Globus pallidus (tissue), 1 donor: ENCODE data around the gene GNAO1.

Experiments used
- DNase-seq: peaks from one replicate; pipeline ENCODE4 v3.0.0-alpha.2; 2015; ENCODE audit warnings: low spot score

The GNAO1 gene

DNA sequence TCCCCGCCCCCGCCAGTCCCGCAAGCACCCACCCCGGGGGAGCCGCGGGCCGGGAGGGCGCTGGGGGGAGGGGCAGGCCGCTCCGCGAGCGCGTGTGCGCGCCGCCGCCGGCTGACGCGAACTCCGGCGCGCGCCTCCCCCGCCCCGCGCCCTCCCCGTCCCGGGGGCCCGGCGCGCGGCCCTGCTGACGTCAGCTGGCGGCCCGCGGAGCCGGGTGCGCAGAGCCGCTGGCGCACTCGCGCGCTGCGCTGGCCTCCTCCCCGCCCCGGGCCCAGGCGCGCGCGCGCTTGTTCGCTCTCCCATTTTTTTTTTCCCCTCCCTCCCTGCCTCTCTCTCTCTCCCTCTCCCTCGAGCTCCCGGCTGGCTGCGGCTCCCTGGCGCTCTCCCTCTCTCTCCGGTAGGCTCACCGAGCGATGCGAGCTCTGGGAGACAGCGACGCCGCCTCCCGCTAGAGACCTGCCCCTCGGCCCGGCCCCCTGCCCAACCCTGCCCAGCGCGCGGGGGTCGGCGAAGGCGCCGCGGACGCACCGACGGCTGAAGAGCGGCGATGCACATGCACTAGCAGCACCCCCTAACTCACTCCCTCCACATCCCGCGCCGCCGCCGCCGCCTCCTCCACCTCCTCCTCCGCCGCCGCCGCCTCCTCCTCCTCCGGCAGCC is at the start of gene GNAO1:
Gene GNAO1, plus strand, starts transcription at position 334 of the 660 bp plus-strand sequence. CDS start 747 bp downstream, outside the sequence.
- DNase-seq: peak; percentile 92

DNA sequence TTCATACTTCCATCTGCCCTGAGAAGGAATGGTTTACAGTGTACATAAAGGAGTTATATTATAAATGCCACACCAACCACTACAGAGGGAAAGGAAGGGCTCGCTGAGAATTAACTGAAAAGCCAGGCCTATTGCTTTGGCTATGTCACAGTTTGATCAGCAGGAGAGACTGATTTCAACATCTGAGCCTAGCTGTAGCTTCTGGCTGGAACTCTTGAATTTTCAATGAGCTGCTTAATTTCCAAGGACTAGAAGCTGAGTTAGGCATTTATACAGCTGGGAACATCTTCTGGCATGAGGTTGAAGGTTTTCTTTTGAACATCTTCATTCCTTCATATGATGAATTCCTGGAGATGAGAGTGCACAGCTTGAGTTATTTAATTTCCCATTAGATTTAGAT is 47.6 kb upstream of the GNAO1 start:
- no peak for DNase-seq

DNA sequence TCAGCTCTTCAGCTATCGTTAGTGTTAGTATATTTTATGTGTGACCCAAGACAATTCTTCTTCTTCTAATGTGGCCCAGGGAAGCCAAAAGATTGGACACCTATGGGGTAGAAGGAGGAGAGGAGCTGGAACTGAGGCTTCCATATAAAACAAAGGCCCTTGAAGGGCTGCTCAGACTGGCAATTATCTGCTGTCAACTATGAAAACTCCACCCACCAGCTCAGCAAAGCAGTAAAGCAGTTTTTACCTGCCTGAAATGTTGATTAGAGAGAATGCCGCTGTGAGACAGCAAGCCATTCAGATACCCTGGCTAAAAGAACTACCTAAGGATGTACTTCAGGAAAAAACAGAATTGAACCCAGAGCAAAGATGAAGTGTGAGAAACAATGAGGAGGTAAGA is 45.9 kb upstream of the GNAO1 start:
- no peak for DNase-seq

DNA sequence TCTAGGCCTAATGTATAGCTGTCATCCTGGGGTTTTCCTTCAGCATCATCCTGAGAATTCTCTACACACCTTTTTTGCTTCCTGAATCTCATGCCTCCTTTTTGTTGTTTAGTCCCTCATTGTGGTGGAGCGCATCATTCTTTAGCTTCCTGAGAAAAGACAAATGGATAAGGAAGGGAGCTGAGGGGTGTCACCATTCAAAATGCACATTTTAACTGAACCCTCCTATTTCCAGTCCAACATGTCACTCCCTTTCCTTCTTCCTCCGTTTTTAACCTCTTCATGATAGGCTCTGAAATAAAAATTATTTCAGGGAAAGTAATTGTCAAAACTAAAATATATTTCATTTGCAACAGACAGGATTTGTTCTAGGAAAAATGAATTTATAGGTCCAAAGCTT is 39.7 kb upstream of the GNAO1 start:
- DNase-seq: no peak

DNA sequence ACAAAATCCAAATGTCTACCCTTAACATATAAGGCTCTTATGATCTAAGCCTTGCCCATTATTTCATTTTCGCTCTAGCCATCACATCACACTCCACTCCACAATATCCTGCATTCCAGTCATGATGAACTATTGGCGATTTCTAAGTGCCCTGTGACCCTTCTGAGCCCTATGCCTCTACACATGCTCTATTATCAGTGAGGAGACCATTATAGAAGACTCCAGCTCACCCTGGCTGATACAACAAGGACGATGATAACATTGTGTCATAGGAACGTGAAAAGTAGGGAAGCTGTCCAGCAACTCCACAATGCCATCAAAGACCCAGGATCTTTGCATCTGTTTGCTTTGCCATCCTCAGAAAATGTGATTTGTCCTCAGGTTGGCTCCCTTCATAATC is 29.6 kb upstream of the GNAO1 start:
- DNase-seq: no peak

DNA sequence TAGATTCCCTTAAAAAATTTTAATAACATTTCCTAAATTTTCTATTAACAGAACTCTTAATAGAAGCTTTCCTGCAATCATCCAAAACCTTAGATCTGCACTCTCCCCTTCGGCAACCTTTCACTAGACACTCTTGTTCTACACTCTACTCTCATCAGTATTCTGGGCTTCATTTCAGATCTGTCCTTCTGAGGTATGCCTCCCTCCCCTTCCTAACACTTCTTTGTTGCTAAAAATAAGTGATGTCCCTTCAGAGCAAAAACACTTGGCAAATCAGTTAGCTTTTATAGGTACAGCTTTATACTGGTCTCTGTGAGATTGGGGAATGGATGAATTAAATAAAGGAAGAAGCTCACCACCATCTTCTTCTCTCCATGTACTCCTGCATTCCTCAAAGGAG is 28.2 kb upstream of the GNAO1 start:
- DNase-seq: no peak

DNA sequence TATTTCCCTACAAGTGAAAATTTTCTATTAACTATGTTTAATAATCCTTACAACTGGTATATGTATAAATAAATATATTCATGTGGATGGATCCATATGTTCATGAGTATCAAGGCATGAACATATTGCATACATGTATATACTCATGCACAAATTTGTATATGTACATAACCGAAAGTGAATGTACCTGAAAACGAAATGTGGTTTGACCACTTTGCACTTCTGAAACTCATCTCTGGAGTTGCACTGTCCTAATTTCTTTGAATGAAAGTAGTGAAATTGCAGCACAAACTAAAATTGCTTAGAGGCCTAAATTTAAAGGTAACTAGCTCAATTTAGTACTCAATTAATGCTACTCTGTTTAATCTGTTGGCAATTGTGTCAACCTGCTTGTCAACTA is 27.4 kb upstream of the GNAO1 start:
- no peak for DNase-seq

DNA sequence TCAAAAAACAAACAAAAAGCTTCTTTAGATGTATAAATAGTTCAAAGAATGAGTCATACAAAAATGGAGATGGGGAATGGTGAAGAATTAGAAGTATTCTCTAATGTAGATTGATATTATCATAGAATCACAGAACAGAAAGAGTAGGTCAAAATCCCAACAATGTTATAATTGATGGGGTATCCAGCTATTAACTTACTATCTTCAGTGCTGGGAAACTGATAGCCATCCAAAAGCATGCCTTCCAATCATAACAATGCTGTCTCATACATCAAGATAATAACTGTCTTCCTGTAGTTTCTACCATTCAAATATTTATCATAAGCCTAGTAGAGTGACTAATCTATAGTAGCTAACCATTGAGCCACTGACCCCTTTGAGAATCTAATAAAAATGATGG is 26.7 kb upstream of the GNAO1 start:
- no peak for DNase-seq

DNA sequence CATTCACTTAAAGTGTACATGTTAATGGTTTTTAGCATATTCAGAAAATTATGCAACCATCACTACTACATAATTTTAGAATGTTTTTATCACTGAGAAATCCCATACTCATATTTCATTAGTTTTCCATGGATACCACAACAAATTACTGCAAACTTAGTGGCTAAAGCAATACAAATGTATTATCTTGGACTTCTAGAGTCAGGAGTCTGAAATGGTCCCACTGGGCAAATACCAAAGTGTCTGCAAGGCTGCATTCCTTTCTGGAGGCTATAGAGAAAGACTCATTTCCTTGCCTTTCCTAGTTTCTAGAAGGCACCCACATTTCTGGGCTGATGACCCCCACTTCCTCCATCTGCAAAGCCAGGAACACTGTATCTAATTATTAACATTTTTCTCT is 16.9 kb upstream of the GNAO1 start:
- no peak for DNase-seq

DNA sequence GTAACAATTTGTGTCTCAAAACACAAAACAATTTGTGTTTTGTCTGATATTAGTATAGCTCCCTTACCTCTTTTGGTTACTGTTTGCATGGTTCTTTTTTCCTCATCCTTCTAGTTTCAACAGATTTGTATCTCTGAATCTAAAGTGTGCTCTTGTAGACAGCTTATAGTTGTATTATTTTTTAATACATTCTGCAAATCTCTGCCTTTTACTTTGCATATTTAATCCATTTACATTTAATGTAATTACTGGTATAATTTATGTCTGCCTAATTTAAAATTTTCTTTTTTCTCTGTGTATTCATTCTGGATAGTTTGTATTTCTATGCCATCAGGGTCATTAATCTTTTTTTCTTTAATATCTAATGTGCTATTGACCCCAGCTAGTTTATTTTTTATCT is 9.9 kb upstream of the GNAO1 start:
- DNase-seq: no peak

DNA sequence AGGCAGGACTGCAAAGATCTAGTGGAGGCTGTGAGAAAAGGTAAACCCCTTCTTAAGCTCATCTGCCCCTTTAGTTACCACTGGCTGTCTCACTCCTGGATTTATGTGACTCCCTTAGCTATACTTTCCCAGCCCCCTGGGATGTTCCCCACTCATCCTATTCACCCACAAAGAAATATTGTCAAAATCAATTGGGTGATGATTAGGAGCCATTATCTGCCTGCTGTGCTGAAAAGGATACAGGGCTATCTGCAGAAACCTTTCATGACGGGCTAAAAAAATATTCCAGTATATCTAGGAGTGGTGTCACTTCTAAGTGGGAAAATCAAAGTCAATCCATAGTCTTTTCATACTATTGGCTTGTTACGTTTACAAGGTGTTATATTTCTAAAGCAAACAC is 8.0 kb upstream of the GNAO1 start:
- DNase-seq: no peak

DNA sequence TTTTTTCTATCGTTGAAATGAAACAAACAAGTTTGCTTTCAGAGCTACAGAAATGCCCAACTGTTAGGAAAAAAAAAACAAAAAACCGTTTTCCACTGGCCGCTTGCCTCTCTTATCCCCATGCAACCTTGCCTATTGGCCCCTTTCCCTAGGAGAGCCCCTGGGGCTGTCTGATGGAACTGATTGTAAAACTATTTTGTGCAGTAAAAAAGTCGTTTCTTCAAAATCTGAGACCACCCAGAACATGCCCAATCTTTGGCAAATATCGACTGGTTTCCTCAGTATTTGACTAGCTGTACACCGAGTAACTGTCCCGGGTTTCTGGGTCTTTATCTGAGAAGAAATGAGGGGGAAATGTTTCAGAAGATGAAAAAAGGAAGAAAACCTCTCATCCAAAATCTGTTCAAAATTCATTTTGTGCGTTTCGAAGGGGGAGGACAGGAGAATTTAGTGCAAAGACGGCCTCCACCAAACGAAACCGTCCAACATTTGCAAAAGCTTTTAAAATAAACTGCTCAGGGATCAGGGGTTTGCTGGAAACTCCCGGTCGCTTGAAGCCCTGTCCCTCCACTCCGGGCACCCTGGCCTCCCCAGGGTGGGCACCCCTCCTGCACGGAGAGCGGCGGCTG is 1.1 kb upstream of the GNAO1 start:
- peak; percentile 65 for DNase-seq

DNA sequence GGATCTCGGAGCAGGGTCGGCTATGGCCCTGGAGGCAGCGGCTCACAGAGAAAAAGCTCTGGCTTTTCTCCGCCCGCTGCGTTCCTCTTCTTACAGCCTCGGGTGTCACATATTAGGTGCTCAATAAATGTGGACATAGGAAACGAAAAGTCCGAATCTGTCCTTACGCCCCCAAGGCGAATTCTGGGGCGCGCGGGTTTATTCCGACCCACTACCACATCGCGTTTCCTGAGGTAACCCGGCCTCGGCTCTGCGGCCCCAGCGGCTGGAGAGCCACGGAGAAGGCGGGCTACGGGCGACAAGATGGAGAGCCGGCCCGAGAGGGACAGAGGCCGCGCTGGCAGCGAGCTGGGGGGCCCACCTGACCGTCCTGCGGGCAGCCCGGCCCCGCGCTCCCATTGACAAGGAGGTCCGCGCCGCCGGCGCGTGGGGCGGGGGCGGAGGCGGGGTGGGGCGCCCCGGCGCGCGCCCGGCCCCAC is 573 bp upstream of the GNAO1 start:
- no peak for DNase-seq

DNA sequence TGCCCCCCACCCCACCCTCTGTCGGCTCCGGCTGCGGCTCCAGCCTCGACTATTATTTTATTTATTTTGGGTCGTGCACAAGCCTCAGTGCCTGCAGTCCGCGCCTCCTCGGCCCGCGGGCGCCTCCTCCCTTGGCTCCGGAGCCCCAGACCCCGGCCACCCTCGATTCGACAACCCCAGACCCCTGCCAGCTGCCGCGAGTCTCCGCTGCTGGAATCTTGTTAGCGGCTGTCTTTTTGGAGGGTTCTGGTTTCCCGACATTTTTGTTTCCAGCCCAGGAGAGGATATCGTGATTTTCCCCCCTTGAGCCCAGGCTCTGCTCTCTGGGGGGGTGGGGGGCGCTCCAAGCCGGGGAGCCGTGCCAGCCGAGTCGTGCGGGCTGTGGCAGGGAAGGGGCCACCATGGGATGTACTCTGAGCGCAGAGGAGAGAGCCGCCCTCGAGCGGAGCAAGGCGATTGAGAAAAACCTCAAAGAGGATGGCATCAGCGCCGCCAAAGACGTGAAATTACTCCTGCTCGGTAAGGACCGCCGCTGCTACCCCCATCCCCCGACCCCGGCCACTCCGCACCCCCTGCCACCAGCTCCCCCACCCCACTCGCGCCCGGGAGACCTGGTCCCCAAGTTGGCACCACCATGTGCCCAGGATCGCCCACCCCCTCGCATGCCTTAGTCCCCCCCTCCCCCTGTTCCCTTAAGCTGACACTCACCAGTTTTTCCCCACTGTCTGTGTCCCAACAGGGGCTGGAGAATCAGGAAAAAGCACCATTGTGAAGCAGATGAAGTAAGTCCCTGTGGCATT is 746 bp downstream of the GNAO1 start:
- DNase-seq: peak; percentile 51

DNA sequence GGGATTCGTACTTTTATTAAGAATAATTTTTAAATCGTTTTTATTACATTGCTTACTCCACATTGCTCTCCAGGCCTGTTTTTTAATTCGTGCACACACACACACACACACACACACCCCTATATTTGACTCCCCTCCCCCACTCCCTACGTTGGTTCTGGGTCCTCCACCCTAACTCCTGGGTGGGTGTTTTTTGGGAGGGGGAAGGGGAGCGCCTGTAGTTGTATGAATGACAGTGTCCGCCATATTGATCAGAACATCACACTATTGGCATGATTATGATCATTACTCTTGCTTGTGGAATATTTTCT is 1.3 kb downstream of the GNAO1 start:
- DNase-seq: peak; percentile 51

DNA sequence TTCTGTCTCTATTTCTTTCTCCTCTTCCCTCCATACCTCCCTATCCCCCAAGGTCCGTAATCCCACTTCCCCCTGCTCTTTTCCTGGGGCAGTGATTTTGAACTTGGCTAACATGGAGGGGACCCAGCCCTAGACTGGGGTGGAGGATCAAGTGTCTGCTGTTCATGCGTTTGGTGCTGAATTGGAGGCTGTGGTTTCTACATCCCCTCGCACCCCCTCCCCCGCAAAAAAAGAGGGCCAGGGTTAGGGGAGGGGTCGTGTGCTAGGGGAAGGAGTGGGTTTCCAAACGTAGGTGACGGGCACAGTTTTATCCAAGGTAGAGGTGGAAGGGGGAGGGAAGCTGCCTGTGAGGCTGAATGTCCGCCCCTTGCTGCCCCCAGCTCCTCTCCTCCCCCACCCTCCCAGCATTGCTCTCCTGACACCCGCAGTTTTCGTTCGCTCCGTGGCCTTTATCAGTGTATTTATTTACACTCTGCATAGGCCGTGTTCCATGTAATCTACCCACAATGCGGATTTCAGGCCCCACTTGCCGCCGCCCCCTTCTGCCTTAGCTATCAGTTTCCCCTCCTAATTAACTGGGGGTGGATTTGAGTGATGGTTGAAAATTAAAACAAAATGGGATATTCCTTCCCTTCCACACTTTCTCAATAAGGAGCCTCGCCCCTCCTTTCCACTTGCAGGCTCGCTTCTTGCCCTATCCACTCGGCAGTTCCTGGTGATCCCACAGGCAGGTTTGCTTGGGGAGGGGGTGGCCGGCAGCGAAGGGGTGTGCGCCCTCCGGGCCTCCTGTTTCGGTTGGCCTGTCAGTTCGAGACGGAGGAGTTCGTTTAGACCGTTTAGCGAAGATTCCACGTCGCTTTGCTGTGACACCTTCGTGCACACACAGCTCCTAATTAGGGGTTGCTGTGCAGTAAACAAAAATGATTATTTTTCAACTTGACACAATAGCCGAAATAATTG is 2.0 kb downstream of the GNAO1 start:
- DNase-seq: peak; percentile 58

DNA sequence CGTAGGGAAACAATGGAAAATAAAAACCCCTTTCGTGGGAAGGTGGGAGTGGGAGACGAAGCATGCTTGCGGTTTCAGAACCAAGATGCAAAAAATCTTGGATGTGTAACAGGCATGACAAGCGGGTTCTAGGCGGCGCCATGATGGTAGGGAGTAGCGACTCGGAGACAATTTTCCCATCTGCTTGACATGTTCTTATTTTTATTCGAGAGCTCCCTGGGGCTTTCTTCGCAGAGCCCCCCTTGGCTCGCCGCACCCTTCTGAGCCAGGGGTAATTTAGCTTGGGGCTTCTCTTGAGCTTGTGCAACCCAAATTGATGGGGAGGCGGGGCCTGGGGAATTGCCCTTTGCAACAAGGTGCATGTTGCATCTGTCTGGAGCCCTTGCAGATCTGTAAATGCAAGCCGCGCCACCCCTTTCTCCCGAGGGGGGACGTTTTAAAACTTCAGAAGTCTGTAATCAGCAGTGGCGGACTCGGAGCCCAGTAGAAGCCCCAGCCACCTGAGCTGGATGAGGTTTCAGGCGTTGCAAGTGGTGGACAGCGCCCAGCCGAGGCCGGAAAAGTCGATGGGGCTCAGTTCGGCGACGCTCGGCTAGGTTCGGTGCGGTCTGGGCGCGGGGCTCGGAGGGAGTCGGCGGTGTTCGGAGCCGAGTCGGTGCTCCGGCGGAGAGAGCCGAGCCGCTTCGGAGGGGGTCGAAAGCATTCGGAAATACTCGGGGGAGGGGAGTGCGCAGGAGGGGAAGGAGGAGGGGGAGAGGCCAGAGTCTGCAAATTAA is 2.9 kb downstream of the GNAO1 start:
- peak; percentile 89 for DNase-seq

DNA sequence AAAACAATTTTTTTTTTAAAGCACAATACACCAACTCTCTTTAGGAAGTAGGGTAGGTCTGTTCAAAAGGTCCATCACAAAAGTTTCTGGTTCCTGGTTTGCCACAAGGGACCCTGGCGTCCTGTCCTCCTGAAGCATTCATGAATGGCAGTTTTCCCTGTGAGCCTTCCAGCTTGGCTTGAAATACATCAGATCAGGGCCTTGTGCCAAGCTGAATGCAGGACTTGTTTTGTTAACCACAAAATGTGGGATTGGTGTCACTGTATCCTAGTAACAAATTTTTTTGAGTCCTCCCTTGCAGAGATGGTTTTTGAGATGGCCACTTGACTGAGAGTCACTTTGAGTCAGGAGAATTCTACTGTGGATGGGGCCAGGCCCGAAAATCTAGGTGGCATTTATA is 3.9 kb downstream of the GNAO1 start:
- peak; percentile 84 for DNase-seq

DNA sequence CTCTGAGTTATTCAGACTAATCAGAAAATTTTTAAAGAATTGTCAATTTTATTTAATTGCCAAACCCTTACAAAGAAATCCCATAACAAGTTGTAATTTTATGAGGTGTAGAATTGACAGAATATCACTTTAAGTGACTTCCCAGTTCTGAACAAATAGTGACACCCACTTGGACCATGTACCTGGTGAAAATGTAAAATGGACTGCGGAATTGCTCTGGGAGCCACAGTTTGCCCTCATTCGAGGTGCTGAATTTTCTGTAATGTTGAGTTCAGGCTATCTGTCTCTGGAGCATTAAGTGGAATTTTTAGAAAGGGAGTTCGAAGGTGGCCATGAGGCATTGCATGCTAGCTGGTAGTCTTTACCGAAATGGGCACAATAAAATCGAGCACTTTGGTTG is 5.1 kb downstream of the GNAO1 start:
- no peak for DNase-seq

DNA sequence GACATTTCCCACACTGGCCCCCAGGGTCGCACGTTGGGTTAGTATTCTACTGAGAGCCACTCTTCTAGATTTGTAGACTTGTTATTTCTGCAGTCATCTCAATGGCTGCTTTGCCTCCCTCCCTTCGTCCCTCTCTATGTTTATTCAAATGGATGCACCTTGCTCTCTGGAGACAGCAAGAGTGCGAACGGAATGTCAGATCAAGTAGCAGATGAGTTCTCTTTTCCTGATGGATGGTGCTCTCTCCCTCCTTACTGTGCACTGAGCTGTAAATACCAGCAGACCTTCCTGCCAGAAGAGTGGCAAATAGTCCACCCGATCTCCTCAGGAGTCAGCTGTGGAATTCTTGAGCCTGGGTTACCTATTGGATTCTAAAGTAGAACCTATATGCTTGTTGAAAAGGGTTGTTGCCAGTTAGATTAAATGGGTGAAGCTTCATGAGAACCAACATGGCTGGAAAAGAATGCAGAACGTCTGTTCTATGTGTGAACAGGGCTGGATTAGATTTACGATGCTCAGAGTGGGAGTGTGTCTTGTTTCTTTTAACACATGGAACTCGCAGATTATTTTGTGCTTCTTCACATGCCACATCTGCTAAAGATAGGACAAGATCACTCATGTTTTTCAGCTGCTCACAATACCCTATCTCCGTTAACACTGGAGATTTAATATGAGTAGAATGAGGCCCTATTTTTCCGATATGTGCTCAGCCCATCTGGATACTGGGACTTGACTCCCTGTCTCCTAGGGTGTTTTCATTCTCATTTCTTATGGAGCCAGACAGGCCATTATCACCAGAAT is 6.1 kb downstream of the GNAO1 start:
- DNase-seq: no peak
